Esophagus muscularis mucosa (tissue), 4 donors: Measurements from ENCODE around the gene CAMTA1.

ENCODE experiments used
- CTCF ChIP-seq, 3 experiments: fragments of 200-600 bp in 2 of 3; fragments of 450-650 bp in 1 of 3; sonication (generic) in 2 of 3; IDR thresholded peaks; one replicate each; pipeline ENCODE4 v1.5.1; 2017 to 2019; ENCODE audit warnings: antibody characterized with exemption in 3 of 3, mild to moderate bottlenecking in 2 of 3, moderate library complexity in 1 of 3
- EP300 ChIP-seq: sonication (generic); formaldehyde crosslinking; IDR thresholded peaks from one replicate; pipeline ENCODE4 v1.6.1; 2017; ENCODE audit warnings: antibody characterized with exemption
- POLR2A ChIP-seq: fragments of 450-650 bp; IDR thresholded peaks from one replicate; pipeline ENCODE4 v1.6.1; 2017; ENCODE audit warnings: antibody characterized with exemption, moderate library complexity, mild to moderate bottlenecking, low read depth
- POLR2AphosphoS5 ChIP-seq, 2 donors: sonication (generic); formaldehyde crosslinking; IDR thresholded peaks; one replicate each; pipeline ENCODE4 v1.6.1; 2017; ENCODE audit warnings: antibody characterized with exemption in 2 of 2

GRCh38 chr1:6953907-6954364, 168.7 kb downstream of the CAMTA1 start:
- no peak for TF ChIP-seq CTCF (IDR thresholded peaks at IDR 0.05)
- TF ChIP-seq EP300, result no peak
- TF ChIP-seq POLR2AphosphoS5 (IDR thresholded peaks at IDR 0.05), result no peak
- TF ChIP-seq POLR2A, result no peak
